Brain pericyte (primary cell): Measurements from ENCODE around the gene FGF5.
"Not testable (repeated sequence)": the region's sequence is repeated elsewhere in the genome, so short reads cannot be mapped to it uniquely, and the experiment has no call there.

ENCODE experiments used
- DNase-seq: peaks from one replicate; pipeline ENCODE4 v3.0.0-alpha.2; 2012; ENCODE audit warnings: low read depth, low spot score

FGF5 gene, protein sequence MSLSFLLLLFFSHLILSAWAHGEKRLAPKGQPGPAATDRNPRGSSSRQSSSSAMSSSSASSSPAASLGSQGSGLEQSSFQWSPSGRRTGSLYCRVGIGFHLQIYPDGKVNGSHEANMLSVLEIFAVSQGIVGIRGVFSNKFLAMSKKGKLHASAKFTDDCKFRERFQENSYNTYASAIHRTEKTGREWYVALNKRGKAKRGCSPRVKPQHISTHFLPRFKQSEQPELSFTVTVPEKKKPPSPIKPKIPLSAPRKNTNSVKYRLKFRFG

DNA sequence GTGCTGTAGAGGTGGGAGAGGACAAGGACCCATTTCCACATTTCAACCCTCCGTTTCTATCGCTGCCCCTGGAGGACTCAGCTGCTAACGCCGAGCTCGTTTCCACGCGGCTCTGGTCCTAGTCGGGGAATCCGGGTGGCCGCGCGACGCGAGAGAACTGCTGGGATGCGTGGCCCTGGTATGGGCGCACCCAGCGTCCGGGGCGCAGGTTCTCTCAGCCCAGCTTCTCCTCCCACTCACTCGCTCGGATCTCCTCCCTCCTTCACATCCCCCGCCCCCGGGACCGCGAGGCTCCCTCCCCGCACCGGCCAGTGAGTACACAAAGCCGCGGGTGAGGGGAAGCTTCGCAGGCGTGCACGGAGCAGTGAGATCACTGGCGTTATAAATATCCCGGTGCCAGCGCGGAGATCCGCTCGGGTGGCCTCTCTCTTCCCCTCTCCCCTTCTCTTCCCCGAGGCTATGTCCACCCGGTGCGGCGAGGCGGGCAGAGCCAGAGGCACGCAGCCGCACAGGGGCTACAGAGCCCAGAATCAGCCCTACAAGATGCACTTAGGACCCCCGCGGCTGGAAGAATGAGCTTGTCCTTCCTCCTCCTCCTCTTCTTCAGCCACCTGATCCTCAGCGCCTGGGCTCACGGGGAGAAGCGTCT is at the start of gene FGF5:
Gene FGF5, plus strand, starts transcription at position 412 of the 649 bp plus-strand sequence. Its CDS starts 161 bp downstream, at position 573.
- DNase-seq = peak; percentile 73

DNA sequence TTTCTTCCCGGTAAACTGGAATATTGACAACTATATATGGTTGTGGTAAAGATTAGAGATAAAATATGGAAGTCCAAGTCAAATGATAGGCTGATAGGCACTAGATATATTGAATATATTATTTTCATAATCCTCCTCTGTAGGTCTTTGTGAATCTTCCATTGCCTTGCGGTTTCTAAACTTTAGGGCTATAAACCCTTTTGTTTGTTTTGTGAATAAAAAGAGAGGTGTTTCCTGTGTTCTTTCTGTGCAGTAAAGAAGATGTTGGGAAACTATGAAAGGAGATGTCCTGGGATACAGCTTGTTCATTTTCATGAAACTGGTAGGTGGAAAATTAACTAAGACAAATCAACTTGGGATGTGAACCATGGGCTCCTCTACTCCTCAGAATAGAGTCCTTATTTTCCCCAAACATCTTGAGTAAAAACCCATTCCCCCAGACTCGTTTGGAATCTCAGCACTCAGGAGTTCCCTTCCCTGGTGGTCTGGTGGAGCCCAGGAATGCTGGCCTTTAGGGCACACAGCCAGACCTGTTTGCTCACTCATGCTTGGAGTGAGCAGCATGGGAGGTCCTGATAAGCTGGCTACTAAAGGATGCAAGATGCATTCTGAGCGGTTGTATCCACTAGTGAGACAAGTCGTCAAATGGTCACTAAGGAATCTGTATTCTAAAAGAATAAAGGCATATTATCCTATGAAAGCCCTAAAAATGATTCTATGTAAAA is 47.0 kb upstream of the FGF5 start:
- DNase-seq = no peak

DNA sequence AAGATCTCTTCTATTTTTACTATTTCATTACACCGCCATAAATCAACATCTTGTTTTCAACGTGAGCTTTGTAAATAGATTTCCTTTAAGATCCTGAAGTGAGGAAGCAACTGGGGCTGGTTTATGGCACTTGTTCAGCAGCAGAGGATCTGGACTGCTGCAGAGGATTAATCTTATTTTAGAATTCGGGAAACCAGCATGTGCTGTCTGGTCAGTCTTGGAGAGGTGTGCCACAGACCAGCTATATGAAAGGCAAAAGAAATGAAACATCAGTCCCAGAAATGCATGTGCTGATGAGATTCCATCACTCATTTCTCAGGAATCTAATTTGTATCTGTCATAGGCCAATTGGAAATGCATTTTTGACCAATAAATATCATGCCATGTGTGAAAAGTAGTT is 45.8 kb upstream of the FGF5 start:
- DNase-seq = no peak

DNA sequence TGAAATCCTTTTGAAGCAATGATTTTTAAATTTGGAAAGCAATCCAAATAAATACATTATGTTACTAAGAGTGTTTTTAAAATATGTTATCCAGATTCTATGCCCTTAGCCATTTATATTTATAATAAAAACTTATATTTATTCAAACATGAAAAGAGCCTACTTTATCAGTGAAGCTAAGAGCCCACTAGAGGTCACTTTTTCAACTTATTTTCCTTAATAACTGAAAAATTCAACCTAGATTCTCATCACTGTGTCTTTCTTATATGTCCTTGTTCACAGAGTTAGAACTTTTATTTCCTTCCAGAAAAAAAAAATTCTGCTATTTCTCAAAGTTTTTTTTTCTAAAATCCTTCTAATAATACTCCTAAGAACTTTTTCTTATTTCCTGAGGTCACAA is 45.3 kb upstream of the FGF5 start:
- no peak for DNase-seq

DNA sequence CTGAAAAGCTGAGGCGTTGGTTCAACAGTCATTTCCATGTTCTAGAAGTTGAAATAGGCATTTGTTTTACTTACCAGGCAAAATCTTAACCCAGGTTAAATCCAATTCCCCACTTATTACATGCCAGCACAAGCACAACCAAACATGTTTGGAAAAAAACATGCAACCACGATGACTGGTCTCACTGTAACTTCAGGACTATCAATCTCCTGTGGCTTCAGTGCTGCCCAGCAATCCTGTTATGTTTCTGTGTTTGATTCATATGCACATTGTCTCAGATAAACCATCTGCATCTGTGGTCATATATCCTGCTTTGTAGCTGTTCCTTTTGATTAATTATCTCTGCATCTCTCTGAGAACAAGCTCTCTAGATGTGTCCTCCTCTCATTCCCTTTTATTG is 40.9 kb upstream of the FGF5 start:
- DNase-seq = no peak

DNA sequence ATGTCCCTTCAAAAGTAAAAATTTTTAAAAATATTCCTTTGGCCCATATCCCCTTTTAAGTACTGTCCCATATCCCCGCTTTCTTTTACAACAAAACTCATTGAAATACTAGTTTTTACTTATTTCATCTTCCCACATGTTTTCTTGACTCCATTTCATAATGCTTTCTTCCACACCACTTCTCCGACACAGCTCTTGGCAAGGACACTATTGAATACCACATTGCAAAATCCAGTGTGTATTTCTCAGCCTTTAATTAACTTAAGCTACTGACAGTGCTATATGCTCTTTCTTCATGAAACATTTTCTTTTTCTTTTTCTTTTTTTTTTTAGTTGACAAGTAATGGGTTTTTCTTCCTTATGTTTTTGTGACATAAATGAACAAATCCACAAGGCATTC is 40.4 kb upstream of the FGF5 start:
- no peak for DNase-seq

DNA sequence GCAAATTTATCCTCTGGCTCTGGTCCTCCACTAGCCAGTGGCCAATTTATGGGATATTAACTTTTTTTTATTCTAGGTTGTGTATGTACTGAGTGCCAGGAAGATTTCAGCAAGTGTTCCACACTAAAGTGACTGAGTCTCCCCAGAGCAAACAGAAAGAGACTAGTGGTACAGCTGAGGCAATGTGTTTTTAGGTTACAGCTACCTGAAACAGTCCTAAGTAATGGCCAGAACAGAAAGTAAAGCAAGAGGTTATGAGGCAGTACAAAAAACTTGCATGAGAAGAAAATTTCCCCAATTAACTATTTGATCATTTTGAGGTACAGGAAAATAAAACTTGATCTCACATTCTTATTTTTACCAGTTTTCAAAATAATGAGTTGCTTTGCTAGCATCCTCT is 38.0 kb upstream of the FGF5 start:
- no peak for DNase-seq

DNA sequence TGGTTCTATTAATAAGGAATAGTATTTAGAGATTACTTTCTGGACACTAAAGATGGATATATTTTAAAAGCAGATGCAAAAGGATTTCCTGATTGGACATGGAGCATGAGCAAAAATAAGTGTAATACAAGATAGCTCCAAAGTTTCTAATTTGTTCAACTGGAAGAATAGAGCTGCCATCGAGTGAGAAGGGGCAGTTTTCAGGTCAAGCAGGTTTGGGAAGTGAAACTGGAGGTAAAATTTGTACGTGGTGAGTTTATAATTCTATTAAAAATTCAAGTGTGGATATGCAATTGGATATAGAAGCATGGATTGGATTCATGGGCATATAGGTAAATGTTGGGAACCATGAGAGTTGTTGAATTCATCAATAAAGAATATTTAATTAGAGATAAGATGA is 37.3 kb upstream of the FGF5 start:
- no peak for DNase-seq

DNA sequence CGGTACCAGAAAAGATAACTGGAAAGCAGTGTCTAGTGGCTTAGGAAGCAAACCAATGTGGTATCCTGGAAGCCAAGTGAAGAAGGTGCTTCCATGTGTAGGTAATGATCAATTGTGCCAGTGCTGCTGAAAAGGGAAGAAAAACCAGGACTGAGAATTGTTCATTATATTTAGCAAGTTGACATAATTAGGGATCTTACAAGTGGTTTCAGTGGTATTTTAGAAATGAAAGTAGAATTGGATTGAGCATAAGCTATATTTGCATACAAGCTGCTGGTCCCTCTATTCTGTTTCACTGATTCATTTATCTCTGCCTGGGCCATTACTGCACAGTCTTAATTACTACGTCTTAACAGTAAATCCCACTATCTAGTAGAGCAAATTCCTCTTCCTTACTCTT is 36.9 kb upstream of the FGF5 start:
- no peak for DNase-seq

DNA sequence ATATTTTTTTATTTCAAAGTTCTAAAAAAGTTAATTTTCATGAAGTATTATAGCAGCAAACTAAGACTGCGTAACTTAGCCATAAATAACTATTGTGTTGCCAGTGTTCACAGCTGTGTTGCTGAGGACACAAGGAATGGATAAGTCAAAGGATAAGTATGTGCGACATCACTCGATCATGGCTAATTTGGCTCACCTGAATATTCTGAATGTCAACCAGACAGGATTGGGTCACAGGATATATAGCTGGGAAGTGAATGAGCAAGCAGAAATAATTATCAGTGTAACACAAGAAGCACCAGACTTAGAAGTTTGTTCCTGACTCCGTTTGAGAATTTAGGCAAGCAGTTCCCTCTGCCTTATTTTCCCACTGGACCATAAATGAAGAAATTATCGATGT is 35.3 kb upstream of the FGF5 start:
- DNase-seq = no peak

DNA sequence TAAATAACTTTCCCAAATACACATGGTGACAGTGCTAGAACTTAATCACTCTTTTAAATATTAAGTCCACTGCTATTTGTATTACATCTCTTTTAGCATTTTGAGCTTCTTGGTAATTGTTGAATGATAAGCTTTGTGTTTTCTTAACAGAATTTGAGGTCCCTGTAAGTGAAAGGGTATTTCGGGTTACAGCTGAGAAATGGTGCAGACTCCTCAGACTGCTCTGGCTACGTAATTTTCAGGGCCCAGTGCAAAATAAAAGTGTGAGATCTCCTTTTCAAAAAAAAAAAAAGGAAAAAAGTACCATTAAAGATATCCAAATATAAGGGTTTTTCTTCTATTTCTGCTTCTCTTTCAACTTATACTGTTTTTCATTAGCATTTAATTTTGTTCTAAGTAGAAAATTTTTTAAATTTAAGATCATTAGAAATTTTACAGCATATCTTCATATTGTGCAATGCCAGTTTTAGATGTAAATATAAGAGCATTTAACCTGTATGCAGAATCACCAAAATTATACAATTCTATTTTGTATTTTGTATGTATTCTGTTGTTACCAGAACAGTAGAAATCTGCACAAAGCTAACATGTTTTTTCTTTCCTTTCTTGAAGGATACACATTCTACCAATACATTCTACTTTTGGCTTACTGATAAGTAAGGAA is 33.6 kb upstream of the FGF5 start:
- no peak for DNase-seq

DNA sequence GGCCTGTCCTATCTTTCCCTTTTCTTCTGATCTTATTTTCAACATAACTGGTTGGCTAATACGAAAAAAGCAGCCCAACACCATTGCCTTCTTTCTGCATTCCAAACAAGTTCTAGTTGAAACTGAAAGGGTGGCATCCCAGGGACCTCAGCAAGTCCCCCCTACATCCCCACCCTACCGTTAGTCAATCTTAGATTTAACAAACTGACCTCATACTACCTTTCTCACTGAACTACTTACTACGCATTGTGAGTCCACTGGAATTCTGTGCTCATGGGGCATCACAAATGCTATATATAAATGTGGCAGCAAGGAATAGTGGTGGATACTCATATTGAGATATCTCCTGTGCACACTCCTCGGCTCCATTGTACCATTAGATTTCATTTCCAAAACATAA is 33.1 kb upstream of the FGF5 start:
- DNase-seq = no peak

DNA sequence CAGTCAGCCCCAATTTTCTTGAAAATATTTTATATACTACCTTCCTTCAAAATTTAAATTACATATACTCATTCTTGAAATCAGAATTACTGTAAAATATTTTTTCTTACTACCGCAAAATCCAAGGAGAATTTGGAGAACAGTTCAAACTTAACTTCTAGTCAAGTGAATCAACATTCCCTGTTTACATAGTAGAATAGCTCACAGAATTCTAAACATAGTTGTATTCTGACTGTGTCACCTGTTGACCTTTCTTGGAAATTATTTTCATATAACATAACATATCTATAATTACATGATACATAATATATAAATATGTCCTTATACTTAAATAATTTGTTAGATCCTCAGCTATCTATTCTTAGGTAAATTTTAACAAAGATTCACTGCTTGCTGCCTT is 31.0 kb upstream of the FGF5 start:
- no peak for DNase-seq

DNA sequence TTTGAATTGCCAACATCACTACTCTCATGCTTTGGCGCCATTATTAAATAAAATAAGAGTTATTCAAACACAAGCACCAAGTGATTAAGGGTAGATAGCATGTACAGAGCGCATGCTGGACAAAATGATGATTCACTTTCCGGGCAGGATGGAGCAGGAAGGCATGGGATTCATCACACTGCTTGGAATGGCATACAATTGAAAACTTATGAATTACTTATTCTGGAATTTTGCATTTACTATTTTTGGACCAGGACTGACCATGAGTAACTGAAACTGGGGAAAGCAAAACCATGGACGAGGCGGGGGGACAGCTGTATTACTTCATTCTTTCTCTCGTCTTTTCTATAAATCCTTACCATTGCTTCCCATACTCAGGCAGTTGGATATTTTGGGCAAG is 28.5 kb upstream of the FGF5 start:
- no peak for DNase-seq

DNA sequence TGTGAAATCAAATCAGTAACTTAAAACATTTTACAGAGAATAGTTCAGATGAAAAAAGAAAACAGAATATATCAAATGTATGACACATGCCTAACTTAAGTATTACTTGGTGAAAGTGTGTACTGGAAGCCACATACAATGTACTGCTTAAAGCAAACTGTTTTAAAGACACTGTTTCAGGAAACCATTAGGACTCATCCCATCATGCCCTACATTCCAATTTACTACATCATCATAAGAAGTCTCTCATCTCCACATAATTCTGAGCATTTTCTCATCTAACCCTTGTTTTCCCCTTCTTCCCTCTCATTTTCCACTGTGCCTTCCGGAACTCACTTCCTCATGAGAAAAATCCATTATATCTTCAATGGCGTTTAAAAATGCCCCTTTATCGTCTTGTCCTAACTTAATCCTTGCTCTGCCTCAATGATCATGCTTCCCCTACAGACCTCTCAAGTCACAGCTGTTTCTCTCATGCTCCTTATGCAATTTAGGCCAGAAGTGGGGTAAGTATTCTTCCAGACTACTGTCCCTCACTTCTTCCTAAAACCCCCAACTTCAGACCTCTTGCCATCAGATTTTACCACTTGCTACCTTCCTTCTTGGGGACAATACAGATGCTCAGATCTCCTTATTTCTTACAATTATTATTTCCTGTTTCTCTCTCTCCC is 26.8 kb upstream of the FGF5 start:
- no peak for DNase-seq

DNA sequence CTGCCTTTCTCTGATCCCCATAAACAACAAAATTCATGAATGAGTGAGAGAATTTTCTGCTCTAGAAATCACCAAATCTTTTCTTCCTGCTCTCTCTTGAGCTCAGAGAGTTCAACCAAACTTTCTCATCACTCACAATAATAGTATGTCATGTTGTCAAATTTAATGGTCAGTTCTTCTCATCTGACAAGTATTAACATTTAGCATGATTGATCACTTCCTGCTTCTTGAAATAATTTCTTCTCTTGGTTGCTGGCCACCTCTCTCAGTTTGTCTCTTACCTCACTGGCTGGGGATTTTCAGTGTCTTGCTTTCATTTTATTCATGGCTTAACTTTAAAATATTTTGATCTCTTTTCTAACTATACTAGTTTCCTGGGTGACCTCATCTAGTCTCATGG is 25.5 kb upstream of the FGF5 start:
- no peak for DNase-seq

DNA sequence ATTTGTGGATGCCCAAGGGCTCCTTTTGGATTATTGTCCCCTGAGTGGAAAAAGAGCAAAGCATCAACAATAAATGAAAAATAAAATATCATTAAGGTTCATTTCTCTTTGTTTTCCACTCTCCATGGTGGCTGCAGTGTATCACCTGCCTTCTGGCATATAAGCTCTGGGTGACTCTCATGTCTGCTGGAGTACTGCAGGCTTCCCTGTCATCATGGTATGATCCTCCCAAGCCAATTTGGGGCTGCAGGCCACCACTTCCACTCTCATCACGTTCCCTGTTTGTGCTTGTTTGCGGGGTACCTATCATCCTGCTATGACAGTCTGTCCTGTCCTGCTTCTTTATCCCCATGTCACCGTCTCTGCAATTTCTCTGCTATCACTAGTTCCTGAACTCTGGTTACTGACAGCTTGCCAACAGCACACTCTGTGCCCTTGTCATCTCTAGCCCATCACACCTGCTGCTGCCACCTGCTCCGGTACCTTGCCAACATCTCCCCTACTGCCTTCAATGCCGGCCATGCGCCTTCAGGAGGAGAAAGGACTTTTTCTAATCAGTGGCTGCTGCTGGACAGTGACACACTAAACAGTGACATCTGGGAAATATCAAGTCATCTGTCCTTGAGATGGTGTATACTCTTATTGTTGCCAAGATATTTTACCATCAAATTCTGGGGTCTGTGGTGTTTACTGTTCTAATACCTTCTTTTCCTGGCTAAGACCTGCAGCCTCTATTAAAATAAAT is 23.0 kb upstream of the FGF5 start:
- no peak for DNase-seq

DNA sequence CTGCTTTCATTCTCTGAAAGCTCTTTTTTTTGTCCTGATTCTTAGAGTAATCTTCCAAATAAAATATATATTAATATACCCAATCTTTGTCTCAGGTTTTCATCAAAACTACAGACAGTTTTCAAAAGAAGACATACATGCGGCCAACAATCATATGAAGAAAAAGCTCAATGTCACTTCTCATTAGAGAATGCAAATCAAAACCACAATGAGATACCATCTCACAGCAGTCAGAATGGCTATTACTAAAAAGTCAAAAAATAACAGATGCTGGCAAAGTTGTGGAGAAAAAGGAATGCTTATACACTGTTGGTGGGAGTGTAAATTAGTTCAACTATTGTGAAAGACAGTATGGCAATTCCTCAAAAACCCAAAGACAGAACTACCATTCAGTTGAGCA is 19.0 kb upstream of the FGF5 start:
- DNase-seq = not testable (repeated sequence)

DNA sequence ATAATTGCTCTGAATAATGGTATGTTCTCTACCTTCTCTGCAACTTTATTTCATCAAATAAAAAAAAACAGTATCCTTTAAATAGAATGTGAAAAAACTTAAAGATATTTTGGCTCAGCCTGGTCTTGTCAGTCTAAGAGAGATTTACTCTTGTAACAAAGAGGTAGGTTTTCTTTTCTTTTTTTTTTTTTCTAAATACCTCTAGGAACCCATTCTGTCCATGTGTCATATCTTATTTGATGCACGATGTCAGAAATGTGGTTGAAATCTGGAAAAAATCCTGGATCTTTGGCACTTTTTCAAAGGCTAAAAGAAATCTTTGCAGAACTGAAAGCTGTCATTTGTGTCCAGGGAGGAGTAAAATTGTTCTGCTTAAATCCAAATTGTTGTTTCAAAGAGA is 17.3 kb upstream of the FGF5 start:
- DNase-seq = no peak

DNA sequence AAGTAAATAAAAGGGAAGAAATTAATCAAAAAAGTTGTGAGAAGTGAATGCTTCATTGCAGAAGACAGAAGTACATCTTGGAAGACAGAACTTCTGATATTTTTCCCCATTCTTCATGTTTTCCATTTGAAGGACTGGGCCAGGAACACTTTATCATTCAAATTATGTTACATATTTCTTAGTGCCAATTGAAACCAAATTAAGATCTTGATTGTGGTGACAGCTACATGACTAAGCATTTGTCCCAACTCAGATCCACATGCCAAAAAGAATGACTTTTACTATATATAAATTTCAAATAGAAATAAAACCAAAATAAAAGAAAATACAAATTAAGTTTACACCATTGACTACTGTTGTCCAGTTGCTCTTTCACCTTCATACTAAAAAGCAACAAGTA is 14.0 kb upstream of the FGF5 start:
- DNase-seq = no peak

DNA sequence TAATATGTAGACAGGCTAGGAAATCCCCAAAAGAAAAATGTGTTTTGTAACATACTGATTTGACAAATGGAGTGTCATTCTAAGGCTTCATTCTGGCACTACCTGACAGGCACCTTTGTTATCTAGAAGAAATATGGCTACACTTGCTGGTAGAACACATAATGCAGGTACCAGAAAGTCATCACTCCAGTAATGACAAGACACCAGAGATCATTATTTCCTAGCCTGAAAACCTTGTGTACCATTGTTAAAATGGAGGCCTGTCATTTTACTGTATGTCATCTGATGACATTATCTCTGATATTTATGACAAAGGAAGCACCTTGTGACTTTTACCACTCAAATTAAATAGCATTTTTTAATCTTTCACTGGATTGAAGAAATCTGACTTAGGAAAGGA is 13.5 kb upstream of the FGF5 start:
- DNase-seq = no peak
